RPMI7951 (cell line): Measurements from ENCODE around the gene TIAM1. TPM values are rescaled to one million over a fixed set of nuclear protein-coding genes. Genes with fewer than 3 reads are reported as not detected.
A peak's percentile ranks its signal among the peaks of the same experiment; 100 is the strongest.

Source experiments
- DNase-seq: peaks from one replicate; pipeline ENCODE4 v3.0.0-alpha.2; 2012; ENCODE audit warnings: low read depth
- total RNA-seq: library from RNA; depleted of rRNA; stranded (reverse); fragments of >200 nt; shearing (Covaris generic); gene quantifications from 2 replicates; pipeline ENCODE4 v1.2.3, GENCODE V29; 2014

The TIAM1 gene
- total RNA-seq, 1 experiment from 2014 or later = 3.5 TPM

DNA sequence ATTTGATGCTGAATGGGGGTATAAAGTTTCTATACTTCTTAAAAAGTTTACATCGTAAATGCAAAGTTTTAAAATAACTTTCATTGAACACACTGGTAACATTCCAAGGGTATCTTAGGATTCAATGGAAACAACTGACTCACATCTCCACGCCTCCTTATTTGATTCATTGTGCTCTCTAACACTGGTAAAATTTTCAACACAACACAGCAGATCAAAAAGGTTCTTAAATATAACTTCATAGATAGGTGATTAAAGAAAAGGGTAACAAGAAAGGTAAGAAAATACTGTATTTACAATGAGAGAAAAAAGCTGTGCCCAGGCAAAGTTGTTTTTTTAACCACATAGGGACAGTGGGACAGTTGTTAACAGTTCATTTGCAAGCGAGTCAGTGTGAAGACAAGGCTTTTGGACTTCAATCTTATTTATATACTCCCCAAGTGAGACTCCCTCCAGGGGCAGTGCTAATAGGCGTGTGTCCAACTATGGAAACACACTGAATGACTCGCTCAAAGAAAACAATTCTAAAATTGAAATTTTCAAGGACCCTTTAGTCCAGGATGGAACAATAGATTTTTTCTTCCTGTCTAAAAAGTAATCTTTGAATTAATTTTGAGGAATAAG, 140.5 kb downstream of the TIAM1 start:
- DNase-seq = peak; percentile 37

DNA sequence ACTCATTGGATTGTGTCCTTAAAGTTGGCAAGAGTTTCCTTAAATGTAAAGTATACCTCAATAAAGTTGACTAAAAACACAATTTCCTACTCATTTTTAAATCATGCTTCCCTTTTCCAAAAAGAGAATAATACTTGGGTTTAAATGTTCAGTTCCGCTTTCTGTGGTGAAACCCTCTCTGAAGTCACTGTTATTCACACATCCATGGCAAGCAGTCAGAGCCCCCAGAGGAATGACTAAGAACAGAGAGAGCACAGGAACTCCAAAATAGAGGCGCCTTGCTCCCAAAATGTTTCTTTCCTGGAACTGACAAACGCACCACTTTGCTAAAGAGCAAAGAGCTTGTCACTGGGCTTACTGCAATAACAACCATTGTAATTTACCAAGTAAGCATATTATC, 142.5 kb downstream of the TIAM1 start:
- peak; percentile 49 for DNase-seq

DNA sequence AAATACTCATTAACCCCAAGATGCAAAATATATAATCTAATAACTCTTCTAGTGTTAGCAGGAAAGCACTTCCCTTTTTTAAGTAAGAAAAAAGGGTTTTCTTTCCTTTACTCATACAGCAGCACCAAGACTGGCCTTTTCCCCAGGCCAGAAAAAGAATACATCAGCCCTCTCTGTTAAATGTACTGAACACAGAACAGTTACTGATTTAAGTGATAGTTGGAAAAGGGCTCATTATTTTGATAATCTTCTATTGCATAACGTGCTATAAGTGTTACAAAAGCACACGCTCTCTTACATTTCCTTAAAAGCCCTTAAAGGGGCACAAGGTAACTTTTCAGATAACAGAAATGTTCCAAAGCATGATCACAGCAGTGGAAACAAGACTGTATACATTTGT, 142.9 kb downstream of the TIAM1 start:
- no peak for DNase-seq

DNA sequence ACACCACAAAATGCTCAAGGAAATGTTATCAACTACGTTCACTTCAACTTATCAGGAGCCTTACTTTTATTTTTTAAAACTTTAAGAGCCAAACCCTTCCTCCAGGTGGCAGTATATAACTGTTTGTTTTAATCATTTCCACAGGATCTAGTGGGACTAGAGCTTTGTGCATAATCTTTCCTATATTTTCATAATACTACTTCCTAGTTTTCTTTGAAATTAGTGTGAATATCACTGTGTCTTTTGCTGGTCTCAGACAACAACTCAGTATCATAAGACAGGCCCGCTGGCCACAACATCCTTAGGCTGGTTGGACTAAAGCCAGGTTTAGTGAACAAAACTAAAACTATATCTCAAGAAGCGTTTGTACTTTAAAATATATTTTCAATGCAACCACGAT, 145.5 kb downstream of the TIAM1 start:
- DNase-seq = peak; percentile 51

DNA sequence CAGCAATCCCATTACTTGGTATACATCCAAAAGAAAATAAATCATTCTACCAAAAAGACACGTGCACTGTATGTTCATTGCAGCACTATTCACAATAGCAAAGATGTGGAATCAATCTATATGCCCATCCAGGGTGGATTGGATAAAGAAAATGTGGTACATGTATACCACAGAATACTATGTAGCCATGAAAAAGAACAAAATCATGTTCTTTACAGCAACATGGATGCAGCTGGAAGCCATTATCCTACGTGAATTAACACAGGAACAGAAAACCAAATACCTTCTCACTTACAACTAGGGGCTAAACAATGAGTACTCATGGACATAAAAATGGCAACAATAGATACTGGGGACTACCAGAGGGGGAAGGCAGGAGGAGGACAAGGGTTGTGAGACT, 147.3 kb downstream of the TIAM1 start:
- DNase-seq = no peak

DNA sequence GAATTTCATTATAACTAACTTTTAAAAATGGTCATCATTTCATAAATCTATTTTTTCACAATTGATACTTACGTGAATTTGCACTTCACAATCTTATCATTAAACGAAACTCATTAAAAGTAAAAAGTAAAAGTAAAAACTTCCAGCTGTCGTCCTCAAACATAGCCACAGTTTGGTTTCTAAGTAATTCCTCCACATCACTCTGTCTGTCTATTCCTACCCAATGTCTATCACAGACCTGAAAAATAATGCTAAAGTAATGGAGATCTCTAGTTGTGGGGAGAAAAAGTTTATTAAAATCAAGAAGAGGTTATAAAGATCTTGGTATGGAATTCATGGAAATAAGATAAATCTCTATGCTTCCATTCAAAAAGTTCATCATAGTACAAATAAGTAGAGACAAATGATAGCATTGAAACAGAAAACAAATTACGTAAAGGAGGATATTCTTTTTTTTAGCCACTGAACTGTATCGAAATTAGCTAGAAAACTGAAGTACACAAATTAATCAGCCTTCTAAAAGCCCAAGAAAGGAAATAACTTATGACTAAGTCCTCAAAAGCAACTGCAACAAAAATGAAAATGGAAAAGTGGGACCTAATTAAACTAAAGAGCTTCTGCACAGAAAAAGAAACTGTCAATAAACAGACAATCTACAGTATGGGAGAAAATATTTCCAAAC, 148.6 kb downstream of the TIAM1 start:
- DNase-seq = no peak

DNA sequence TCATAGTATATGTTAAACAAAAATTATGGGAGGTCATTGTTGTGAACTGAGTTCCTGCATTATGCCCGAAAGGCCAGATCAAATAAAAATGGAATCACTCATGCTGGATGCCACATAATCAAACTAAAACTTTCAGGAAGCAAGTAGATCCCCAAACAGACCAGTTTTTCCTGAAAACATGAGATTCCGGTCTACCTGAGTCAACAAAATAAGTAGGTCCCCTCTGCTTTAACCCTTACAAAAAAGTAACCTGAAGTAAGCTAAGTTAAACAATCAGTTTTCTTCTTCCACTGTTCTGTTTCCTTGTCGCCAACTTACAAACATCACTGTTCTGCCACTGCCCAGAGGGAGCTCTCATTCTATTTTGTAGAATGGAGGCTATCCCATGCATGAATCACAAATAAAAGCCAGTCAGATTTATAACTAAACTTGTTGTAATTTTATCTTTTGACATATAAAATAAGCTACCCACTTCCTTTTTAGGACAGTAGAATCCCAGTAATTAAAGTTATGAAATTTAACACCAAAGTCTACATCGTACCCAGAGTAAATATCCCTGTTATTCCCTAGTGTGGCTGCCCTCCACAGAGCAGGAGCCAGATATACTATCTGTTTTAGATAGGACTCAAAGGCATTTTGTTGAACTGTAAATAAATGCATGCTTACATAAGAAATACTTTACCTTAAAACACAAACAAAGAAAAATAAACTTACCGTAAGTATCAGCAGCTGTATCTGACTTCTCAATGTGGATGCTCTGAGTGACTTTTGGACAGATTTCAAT, 149.4 kb downstream of the TIAM1 start:
- no peak for DNase-seq

DNA sequence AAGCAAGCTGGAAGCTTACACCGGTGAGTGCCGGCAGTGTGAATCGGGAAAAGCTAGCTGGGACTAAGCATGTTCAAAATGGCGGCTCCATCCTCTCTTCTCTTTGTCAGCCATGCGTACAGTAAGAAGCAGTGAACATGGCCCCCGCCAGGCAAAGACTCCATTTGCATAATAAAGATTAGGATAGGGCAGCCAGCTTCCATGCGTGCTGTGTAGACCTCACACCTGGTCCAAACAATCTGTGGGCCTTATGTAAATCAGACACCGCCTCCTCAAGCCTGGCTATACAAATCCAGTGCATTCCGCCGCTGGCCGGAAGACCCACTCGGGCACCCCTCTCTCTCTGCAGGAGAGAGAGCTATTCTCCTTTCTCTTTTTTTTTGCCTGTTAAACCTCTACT, 150.3 kb downstream of the TIAM1 start:
- no peak for DNase-seq

DNA sequence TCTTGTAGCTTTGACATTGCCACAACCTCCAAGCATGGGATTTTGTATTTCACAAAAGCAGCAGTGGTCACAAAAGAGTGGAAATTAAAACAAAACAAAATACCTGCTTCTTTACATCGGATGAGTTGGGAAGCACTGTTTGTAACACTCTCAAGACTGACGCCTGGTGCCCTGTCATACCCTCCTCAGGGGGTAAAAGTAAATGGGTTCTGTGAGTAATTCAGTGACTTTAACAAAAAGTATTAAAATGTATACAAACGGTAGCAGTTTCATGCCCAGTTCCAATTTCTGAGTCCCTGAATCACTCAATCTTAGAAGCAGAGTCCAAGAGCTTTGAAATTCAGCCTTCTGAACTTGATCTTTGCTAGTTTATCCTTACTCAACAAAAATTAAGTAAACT, 152.5 kb downstream of the TIAM1 start:
- no peak for DNase-seq

DNA sequence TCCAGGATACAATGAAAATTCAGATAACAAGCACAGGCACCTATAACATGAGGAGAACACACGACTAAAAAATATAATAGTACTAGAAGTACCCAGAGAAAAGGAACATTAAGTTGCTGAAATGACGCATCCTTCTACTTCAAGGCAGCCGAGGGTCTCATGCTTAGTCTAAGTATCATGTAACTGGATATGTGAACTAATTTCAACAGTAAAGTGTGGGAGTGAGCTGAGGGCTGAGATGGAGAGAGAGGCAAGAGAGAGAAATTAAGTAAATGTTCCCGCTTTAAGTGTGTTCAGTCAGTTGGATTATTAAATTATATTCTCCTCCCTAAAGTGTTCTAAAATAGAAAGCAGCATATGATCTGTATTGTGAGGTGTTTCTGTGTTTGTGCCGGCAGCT, 153.5 kb downstream of the TIAM1 start:
- DNase-seq = no peak

DNA sequence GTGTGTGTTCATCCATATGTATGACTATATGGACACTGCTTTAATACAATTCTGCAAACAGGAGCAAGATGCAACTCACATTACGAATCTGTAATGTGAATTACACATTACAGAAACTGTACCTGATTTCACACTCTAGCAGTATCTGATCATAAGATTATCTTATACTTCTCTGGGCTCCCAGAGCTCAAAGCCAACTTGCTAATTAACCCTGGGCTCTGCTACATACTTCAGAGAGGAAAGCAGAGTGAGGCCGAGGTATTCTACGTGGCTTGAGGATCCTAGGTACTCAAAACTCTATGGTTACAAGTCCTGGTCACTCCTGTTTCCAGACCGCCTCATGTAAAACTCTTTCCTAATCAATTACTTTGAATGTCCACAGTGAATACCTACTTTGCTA, 156.6 kb downstream of the TIAM1 start:
- DNase-seq = no peak

DNA sequence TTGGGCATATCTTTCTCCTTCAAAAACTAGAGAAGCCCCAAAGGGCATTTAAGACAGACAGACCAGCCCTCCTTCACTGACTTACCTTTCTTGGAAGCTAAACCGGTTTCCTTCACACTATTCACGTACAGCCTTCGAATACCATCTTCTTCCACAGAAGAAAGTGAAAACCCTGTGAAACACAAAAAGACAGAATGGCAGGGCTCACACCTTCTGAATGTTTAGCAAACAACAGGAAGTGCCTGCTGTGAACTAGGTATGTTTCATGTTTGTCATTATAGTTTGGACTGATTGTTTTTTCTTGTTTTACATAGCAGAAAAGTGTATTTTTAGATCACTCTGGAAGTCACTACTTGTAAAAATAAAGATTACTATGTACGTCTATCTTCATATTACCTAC, 157.1 kb downstream of the TIAM1 start:
- no peak for DNase-seq

DNA sequence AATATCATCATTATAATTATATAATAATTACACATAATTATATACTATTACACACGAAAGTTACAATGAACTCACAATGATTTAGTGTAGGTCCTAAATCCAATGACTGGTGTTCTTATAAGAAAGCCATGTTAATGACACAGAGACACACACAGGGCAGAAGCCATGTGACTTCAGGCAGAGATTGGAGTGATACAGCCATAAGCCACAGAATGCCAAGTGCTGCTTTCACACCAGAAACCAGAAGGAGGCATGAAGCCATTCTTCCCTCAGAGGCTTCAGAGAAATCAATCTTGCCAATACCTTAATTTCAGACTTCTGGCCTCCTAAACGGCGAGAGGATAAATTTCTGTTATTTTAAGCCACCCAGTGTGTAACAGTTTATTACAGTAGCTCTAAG, 158.4 kb downstream of the TIAM1 start:
- no peak for DNase-seq

DNA sequence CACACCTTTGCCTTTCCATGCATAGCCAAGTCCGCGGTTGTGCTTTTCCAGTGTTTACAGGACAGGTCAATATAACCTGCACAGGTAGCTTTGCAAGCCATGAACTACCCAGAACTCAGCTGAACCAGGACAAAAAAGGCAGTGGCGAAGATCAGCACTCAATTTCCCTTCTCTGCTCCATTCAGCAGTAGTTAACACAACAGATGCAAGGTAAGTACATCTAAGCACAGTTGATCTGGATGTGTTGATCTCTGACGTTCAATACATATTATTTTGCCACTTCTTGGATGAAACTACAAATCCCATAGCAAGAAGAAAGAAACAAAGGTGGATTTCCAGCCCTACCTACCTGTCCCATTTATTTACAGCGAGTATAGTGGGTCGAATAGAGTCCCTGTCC, 159.2 kb downstream of the TIAM1 start:
- no peak for DNase-seq

DNA sequence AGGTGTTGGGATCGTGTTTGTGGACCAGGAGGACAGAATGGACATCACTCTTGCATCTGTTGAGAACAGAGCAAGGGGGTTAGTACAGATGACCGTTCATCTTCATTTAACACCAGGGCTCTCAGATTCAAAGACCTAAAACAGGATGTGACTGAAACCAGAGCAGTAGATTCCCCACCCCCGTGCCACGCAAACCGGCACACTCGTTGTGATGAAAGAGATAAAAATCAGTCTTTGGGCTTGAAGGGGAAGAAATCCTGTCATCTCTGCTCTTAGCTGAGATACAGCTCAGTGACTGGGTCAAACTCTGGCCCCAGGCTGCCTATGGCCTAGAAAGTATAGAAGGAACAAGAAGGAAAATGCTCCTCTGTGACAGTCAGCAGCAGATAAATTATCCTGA, 159.6 kb downstream of the TIAM1 start:
- DNase-seq = no peak

DNA sequence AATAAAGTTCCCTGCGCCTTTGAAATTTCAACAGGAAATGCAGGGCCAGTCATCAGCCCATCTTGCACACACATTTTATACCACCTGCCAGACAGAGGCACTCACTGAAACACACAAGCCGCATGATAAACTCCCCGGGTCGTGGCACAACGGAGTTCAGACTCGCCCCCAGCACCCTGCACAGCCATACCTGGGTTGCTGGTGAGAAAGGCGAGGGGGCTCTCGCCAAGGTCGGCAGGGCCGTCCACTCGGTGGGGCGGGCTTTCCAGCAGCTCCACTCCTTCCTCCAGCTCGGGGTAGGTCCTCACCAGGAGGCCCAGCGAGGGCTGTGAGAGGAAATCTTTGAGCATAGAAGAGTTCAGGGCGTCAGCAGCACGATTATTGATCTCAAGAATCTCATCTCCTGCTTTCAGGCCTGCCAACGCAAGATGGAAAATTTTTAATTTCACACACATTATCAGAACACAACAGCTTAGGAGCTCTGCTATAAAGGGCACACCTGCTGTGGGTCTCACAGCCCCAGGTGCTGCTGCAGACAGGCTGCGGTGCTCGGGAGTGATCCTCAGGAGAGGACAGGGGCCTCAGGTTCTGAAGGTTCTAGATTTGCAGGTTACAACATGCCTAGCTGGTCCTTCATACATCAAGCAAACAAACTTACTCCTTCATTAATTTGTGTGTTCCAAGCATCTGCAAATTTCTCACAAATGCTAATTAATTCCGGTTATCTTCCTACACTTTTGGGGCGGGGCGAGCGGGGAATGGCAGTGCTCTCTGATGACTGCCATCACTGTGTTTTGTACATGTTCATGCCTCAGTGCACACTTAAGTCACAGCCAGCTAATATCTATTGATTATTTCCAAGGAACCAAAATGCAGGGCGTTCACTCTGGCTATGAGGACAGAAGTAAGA, 161.6 kb downstream of the TIAM1 start:
- no peak for DNase-seq

DNA sequence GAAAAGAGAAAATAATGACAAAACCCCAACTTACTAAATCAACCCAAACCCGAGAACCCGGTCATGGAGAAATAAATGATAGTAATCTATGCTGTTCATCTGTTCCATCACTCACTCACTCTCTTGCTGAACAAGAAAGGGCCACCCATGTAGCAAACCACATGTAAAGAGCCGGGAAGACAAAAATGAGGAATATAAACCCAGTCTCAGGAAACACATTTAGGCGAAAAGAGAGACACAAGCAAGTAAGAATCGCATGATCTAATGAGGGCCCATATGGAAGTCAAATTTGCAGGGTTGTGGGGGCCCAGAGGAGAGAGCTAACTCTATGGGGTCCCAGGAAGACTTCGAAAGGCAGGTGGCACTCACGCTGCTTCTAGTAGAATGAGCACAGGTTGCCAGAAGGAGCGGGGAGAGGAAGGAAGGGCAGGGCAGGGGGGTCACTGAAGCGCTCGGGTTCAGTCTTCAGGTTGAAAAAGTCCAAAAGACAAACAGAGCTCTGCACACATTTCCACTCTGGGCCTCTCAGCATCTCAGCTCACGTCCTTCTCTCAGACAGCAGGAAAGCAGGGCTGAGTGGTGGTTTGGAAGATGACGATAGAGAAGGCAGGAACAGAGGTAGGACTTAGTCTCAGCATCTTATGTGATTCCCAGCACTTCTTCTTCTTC, 162.8 kb downstream of the TIAM1 start:
- no peak for DNase-seq

DNA sequence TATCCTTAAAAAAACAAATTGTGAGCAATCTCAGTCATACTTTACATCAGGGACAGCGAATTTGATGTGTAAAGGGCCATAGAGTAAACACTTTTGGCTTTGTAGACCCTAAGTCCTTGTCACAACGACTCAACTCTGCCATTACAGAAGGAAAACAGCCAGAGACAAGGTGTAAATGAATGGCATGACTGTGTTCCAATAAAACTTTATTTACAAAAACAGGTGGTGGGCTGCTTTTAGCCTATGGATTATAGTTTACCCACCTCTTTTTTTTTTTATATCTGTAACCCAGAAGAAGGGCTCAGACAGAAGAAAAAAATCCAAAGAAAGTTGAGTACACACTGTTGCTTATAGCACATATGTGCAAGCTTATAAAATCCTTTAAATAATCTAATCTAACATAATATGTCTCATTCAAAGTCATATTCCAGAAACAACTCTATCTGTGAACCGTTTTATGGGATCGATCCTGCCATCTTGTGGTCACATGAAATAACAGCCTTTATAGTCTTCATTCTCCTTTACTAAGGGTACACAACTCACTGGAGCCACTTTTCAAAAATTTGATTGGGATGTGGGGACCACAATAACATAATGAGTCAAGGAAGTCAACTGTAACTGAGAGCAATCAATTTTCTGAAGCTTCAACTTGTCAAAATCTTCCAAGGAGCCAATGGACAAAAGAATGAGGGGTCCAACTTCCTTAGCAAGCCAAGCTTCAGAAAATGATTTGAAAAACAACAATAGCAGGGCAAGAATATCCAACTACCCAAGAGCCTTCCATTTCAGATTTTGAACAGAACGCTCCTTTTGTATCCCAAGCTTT, 163.6 kb downstream of the TIAM1 start:
- peak; percentile 50 for DNase-seq

DNA sequence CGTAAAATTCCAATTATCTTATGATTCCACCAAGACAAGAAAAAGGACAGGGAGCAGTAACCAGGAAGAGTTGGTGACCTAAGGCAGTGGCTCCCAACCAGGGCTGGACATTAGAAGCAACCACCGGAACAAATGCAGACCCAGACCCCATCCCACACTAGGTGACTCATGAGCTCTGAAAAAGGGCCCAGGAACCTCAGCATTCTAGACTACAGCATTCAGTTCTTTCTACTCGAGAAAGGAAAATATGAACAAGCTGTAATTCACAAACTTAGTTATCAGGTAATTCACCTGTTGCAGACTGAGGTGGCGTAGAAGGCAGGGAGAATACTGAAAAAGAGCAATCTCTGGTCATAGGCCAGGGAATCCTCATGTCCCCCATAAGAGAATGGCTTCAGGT, 167.3 kb downstream of the TIAM1 start:
- peak; percentile 69 for DNase-seq

DNA sequence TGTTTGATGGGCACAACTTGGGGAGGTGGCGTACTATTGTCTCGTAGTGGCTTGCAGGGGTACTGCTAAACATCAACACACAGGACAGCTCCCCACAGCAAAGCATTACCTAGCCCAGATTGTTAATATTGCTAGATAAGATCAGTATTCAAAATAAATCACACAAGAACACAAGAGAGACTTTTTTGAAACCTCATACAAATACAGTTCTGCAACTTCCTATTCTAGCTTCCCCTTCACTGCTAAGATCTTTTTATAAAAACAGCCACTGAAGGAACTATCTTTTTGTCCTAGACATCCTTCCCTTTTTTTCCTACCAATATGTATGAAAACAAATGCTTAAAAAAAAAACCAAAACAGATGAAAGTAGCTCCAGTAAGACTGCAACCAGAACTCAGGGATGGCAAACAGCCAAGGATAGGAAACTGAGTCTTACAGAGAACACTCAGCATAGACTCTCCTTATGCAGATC, 167.9 kb downstream of the TIAM1 start:
- no peak for DNase-seq
